ENCODE measurements around the gene GPATCH8.

- TF ChIP-seq, protein P1, sequence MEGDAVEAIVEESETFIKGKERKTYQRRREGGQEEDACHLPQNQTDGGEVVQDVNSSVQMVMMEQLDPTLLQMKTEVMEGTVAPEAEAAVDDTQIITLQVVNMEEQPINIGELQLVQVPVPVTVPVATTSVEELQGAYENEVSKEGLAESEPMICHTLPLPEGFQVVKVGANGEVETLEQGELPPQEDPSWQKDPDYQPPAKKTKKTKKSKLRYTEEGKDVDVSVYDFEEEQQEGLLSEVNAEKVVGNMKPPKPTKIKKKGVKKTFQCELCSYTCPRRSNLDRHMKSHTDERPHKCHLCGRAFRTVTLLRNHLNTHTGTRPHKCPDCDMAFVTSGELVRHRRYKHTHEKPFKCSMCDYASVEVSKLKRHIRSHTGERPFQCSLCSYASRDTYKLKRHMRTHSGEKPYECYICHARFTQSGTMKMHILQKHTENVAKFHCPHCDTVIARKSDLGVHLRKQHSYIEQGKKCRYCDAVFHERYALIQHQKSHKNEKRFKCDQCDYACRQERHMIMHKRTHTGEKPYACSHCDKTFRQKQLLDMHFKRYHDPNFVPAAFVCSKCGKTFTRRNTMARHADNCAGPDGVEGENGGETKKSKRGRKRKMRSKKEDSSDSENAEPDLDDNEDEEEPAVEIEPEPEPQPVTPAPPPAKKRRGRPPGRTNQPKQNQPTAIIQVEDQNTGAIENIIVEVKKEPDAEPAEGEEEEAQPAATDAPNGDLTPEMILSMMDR (IDR thresholded peaks at IDR 0.05), result no peak
- no peak for TF ChIP-seq POLR2A (IDR thresholded peaks at IDR 0.05)
Measured at GRCh38 chr17:44527954-44528353, 24.7 kb upstream of the GPATCH8 start.

Data from body of pancreas (tissue), 4 donors.